H9 (cell line): ENCODE data around the gene NEURL1. TPM values are rescaled to one million over a fixed set of nuclear protein-coding genes. Genes with fewer than 3 reads are reported as not detected.

ENCODE experiments used
- DNase-seq: peaks from one replicate; pipeline ENCODE4 v3.0.0-alpha.2; 2017
- H2AFZ ChIP-seq: one replicate; pipeline ENCODE4 v1.6.1; 2013; ENCODE audit warnings: mild to moderate bottlenecking, low read length, control low read depth, moderate library complexity
- H2AK5ac ChIP-seq: 2 replicates; pipeline ENCODE4 v1.6.1; 2013; ENCODE audit warnings: low read length, control low read depth, mixed read lengths; ENCODE audit not compliant: insufficient read length
- H2BK120ac ChIP-seq: one replicate; pipeline ENCODE4 v1.6.1; 2013; ENCODE audit warnings: low read depth, mild to moderate bottlenecking, low read length, control low read depth, inconsistent platforms; ENCODE audit not compliant: poor library complexity, severe bottlenecking
- H2BK12ac ChIP-seq: 2 replicates; pipeline ENCODE4 v1.6.1; 2013; ENCODE audit warnings: low read length, control low read depth, mixed read lengths, low read depth; ENCODE audit not compliant: insufficient read length
- H2BK15ac ChIP-seq: 2 replicates; pipeline ENCODE4 v1.6.1; 2013; ENCODE audit warnings: low read depth, low read length, control low read depth
- H2BK20ac ChIP-seq: one replicate; pipeline ENCODE4 v1.6.1; 2013; ENCODE audit warnings: low read depth, mild to moderate bottlenecking, low read length, control low read depth, inconsistent platforms; ENCODE audit not compliant: poor library complexity, severe bottlenecking
- H2BK5ac ChIP-seq: 2 replicates; pipeline ENCODE4 v1.6.1; 2013; ENCODE audit warnings: low read length, control low read depth, mixed read lengths; ENCODE audit not compliant: insufficient read length
- H3K14ac ChIP-seq: 2 replicates; pipeline ENCODE4 v1.6.1; 2013; ENCODE audit warnings: low read length, control low read depth; ENCODE audit not compliant: insufficient read depth
- H3K18ac ChIP-seq: 2 replicates; pipeline ENCODE4 v1.6.1; 2013; ENCODE audit warnings: low read depth, mild to moderate bottlenecking, mixed read lengths, low read length, control low read depth; ENCODE audit not compliant: insufficient read length
- H3K23ac ChIP-seq: 2 replicates; pipeline ENCODE4 v1.6.1; 2013; ENCODE audit warnings: low read length, control low read depth, mixed read lengths, low read depth; ENCODE audit not compliant: insufficient read length
- H3K23me2 ChIP-seq: 2 replicates; pipeline ENCODE4 v1.6.1; 2013; ENCODE audit warnings: low read depth, mild to moderate bottlenecking, mixed read lengths, low read length, control low read depth; ENCODE audit not compliant: insufficient read length, poor library complexity, severe bottlenecking
- H3K27ac ChIP-seq: 2 replicates; pipeline ENCODE4 v1.5.1; 2013; ENCODE audit warnings: low read length, control low read depth, mixed read lengths, low read depth; ENCODE audit not compliant: insufficient read length
- H3K27me3 ChIP-seq: 2 replicates; pipeline ENCODE4 v1.6.1; 2013; ENCODE audit warnings: low read length, control low read depth, inconsistent platforms; ENCODE audit not compliant: insufficient read depth
- H3K4ac ChIP-seq: 2 replicates; pipeline ENCODE4 v1.6.1; 2013; ENCODE audit warnings: low read depth, mild to moderate bottlenecking, control low read depth, inconsistent platforms, low read length, moderate library complexity
- H3K4me1 ChIP-seq: 2 replicates; pipeline ENCODE4 v1.6.1; 2013; ENCODE audit warnings: low read length, control low read depth, inconsistent platforms; ENCODE audit not compliant: insufficient read depth
- H3K4me2 ChIP-seq: 2 replicates; pipeline ENCODE4 v1.6.1; 2013; ENCODE audit warnings: low read length, control low read depth, mixed read lengths; ENCODE audit not compliant: insufficient read length, insufficient read depth
- H3K56ac ChIP-seq: 2 replicates; pipeline ENCODE4 v1.6.1; 2013; ENCODE audit warnings: low read depth, mild to moderate bottlenecking, mixed read lengths, low read length, control low read depth; ENCODE audit not compliant: insufficient read length
- H3K79me1 ChIP-seq: 2 replicates; pipeline ENCODE4 v1.6.1; 2013; ENCODE audit warnings: low read depth, mild to moderate bottlenecking, moderate library complexity, low read length, control low read depth, inconsistent platforms; ENCODE audit not compliant: insufficient read depth, poor library complexity, severe bottlenecking
- H3K79me2 ChIP-seq: 2 replicates; pipeline ENCODE4 v1.6.1; 2013; ENCODE audit warnings: low read length, control low read depth, inconsistent platforms; ENCODE audit not compliant: insufficient read depth
- H3K9ac ChIP-seq: 2 replicates; pipeline ENCODE4 v1.6.1; 2013; ENCODE audit warnings: low read length, control low read depth, mixed read lengths; ENCODE audit not compliant: insufficient read length; ENCODE audit errors: extremely low read depth
- H3K9me3 ChIP-seq: one replicate; pipeline ENCODE4 v1.6.1; 2013; ENCODE audit warnings: low read depth, low read length, inconsistent platforms; ENCODE audit not compliant: control insufficient read depth
- H3T11ph ChIP-seq: one replicate; pipeline ENCODE4 v1.6.1; 2013; ENCODE audit warnings: mild to moderate bottlenecking, low read length, control low read depth, inconsistent platforms
- H4K20me1 ChIP-seq: one replicate; pipeline ENCODE4 v1.6.1; 2013; ENCODE audit not compliant: control insufficient read depth, insufficient read length, insufficient read depth
- H4K5ac ChIP-seq: 2 replicates; pipeline ENCODE4 v1.6.1; 2013; ENCODE audit warnings: low read depth, mild to moderate bottlenecking, mixed read lengths, low read length, control low read depth; ENCODE audit not compliant: insufficient read length
- H4K8ac ChIP-seq: replicated peaks from 2 replicates; pipeline ENCODE4 v1.6.1; 2013; ENCODE audit warnings: low read length, control low read depth, mixed read lengths, low read depth; ENCODE audit not compliant: insufficient read length
- H4K91ac ChIP-seq: 2 replicates; pipeline ENCODE4 v1.6.1; 2013; ENCODE audit warnings: low read depth, mild to moderate bottlenecking, moderate library complexity, mixed read lengths, low read length, control low read depth; ENCODE audit not compliant: insufficient read length
- H3K27ac Mint-ChIP-seq, 3 experiments: 2 replicates in 2 of 3; 3 replicates in 1 of 3; pipeline ENCODE4 v1.8.0; 2020 to 2021; ENCODE audit warnings: mixed read lengths in 3 of 3, mild to moderate bottlenecking in 1 of 3, moderate library complexity in 1 of 3
- H3K27me3 Mint-ChIP-seq: 2 replicates; pipeline ENCODE4 v1.8.0; 2021; ENCODE audit warnings: low read depth, mild to moderate bottlenecking, moderate library complexity, mixed read lengths
- H3K36me3 Mint-ChIP-seq, 3 experiments: 2 replicates in 2 of 3; 3 replicates in 1 of 3; pipeline ENCODE4 v1.8.0; 2020 to 2021; ENCODE audit warnings: low read depth in 3 of 3, mixed read lengths in 3 of 3; ENCODE audit not compliant: insufficient read depth in 1 of 3
- H3K4me1 Mint-ChIP-seq, 2 experiments: 2 replicates each; pipeline ENCODE4 v1.8.0; 2020; ENCODE audit warnings: mixed read lengths in 2 of 2
- H3K4me3 Mint-ChIP-seq, 2 experiments: 2 replicates in 1 of 2; 3 replicates in 1 of 2; pipeline ENCODE4 v1.8.0; 2020 to 2021; ENCODE audit warnings: mild to moderate bottlenecking in 2 of 2, mixed read lengths in 2 of 2, moderate library complexity in 1 of 2
- H3K9me3 Mint-ChIP-seq, 2 experiments: 2 replicates in 1 of 2; 3 replicates in 1 of 2; pipeline ENCODE4 v1.8.0; 2020; ENCODE audit warnings: mild to moderate bottlenecking in 2 of 2, mixed read lengths in 2 of 2, moderate library complexity in 1 of 2
- CTCF ChIP-seq: fragments of 200-600 bp; sonication (generic); conservative IDR thresholded peaks from 3 replicates; pipeline ENCODE4 v1.8.0; 2021; ENCODE audit warnings: antibody characterized with exemption, mild to moderate bottlenecking
- WGBS: extraction: QIAGEN DNeasy Blood & Tissue Kit; methylation state at CpG from one replicate; pipeline ENCODE4 v1.1.7; 2013; ENCODE audit warnings: missing lambda C conversion rate, low lambda C conversion rate, mixed read lengths; ENCODE audit not compliant: insufficient read length; ENCODE audit errors: extremely low coverage; 5-methylcytosine and 5-hydroxymethylcytosine counted together
- total RNA-seq: library from RNA; stranded (reverse); gene quantifications from 2 replicates; pipeline ENCODE4 v1.2.1, GENCODE V29; 2021

NEURL1 gene
- total RNA-seq, 1 experiment from 2014 or later: 1.2 TPM

GRCh38 chr10:103553743-103554487 is 60.4 kb downstream of the NEURL1 start:
- WGBS: no CpG with 5 or more reads among the region's 8 CpGs
- Histone ChIP-seq H3K27ac (no peak overlapping the region), H2AFZ (no peak overlapping the region), H3K79me2 (no peaks in the 10 kb centered on the region), H3K23me2 (no peaks in the 10 kb centered on the region), H3K4ac (no peak overlapping the region), H3K23ac (no peak overlapping the region), H3K79me1 (no peaks in the 10 kb centered on the region), H3K27me3 (peaks cover 2% of the 10 kb centered on the region; the same call in 1 of the 2 replicates), H2BK120ac (no peak overlapping the region), H3K4me1 (no peaks in the 10 kb centered on the region), H2BK5ac (no peak overlapping the region), H2BK15ac (no peak overlapping the region), H3T11ph (no peak overlapping the region), H4K20me1 (no peaks in the 10 kb centered on the region), H4K5ac (no peak overlapping the region), H3K14ac (no peak overlapping the region), H3K9ac (no peak overlapping the region), H3K4me2 (no peak overlapping the region), H3K18ac (no peak overlapping the region), H3K9me3 (no peaks in the 10 kb centered on the region), H2AK5ac (no peak overlapping the region), H2BK20ac (no peak overlapping the region), H2BK12ac (no peak overlapping the region), H4K8ac (no peak overlapping the region), H4K91ac (no peak overlapping the region), H3K56ac (no peak overlapping the region)
- TF ChIP-seq CTCF: no peak
- Mint-ChIP-seq H3K4me3 (peak overlapping the region; percentile 26 to 47; a peak in 2 of 5 replicates), H3K4me1 (peaks cover 2 to 18% of the 10 kb centered on the region in 2 experiments; a peak in 3 of 4 replicates), H3K27me3 (peaks cover 52% of the 10 kb centered on the region), H3K27ac (no peak overlapping the region), H3K9me3 (no peaks in the 10 kb centered on the region; a peak in 1 of 5 replicates), H3K36me3 (no peaks in the 10 kb centered on the region; a peak in 1 of 7 replicates)
- DNase-seq: no peak
